ENCODE data around the gene ZFR2. TPM values are rescaled to one million over a fixed set of nuclear protein-coding genes. Genes with fewer than 3 reads are reported as not detected.
"Not testable (repeated sequence)": the region's sequence is repeated elsewhere in the genome, so short reads cannot be mapped to it uniquely, and the experiment has no call there.

The ZFR2 gene
- total RNA-seq, 1 donor from 2014 or later: 0.25 TPM

DNA sequence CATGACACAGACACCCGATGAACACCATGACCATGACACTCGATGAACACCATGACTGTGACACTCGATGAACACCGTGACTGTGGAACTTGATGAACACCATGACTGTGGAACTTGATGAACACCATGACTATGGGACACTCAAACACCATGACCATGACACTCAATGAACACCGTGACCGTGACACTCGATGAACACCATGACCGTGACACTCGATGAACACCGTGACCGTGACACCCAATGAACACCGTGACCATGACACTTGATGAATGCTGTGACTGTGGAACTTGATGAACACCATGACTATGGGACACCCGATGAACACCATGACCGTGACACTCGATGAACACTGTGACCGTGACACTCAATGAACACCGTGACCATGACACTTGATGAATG lies 31.5 kb downstream of the ZFR2 start:
- no peak for DNase-seq (ENCODE audit: low read depth)

DNA sequence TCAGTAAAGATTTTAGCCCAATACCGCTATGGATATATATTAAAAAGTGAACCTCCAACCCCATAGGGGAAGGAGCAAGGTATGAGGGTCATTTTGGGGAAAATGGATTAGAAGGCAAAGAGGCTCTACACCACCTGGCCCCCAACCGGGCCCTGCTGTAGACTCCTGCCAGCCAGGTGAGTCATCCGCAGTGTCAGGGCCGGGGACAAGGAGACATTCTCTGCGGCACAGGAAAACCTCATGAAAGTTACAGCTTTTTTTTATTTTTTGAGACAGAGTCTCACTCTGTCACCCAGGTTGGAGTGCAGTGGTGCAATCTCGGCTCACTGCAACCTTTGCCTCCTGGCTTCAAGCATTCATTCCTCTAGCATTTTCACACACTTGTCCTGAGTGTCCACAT lies 32.0 kb downstream of the ZFR2 start:
- no peak for DNase-seq (ENCODE audit: low read depth)

DNA sequence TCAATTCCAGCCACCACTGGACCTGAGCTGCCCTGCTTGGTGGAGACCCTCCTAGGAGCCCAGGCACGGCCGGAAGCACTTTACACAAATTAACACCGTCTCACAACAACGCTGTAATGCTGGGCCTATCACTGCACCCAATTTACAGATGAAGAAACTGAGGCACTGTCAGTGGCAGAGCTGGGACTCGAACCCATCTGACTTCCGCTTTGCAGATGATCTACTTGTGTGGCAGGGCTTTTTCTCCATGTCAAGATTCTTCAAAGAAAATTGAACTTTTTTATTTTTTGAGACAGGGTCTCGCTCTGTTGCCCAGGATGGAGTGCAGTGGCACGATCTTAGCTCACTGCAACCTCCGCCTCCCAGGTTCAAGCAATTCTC lies 33.8 kb downstream of the ZFR2 start:
- no peak for DNase-seq (ENCODE audit: low read depth)

DNA sequence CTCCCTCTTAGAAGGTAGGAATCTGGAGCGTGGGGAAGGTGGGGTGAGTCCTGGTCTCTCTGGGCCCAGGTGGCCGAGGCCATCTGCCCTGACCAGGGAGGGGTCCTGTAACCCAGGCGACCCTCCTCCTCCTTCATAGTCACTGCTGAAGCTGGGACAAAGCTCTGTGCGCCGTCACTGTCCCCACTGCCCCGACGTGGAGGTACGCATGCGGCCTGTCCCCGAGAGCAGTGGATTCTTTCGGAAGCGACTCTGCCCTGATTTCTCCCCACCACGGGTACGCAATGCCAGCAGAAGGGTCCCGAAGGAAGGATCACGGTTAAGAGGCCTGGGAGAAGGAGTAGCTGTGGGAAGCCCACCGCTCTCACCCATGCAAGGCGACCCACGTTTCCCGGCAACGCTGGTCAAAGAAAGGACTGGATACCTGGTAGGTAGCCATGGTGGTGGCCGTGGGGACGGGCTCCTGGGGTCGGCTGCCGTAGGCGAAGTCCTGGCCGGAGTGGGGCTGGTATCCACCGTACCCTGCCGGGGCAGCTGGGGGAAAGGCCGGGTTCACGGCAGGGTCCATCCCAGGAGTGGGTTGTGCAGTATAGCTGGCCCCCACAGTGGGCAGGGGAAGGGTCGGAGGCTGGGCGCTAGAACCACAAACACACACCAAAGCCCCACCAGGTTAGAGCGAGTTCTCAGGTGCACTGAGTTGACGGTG lies 34.3 kb downstream of the ZFR2 start:
- no peak for DNase-seq (ENCODE audit: low read depth)

DNA sequence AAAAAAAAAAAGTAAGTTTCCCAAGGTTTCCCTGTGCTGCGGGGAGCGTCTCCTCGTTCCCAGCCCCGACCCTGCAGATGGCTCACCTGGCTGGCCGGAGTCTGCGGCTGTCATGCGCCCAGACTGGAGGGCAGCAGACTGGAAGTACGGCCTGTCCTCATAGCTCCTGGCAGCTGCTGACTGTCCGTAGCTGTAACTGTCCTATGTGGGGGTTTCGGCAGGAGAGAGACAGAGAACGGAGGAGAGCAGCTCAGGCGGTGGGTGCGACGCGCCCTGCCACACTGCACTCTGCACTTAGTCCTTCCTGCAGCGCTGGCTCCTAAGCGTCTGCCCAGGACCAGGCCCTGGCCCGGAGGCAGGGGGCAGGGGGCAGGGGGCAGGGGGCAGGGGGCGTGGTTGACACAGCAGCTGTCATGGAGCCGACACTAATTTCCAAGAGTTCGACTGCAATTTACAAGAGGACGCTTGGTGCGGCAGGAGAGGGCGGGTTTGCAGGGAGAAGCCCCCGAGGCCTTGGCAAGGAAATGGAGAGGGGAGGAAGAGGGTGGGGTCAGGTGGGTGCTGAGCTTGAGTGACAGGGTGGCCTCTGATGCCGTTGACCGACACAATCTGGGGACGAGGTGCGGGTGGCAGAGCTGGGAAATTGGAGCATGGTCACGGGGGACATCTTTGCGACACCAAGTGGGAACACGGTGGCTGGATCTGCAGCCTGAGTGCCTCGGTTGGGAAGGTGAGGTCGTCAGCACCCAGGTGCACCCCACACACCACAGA lies 35.1 kb downstream of the ZFR2 start:
- no peak for DNase-seq (ENCODE audit: low read depth)

DNA sequence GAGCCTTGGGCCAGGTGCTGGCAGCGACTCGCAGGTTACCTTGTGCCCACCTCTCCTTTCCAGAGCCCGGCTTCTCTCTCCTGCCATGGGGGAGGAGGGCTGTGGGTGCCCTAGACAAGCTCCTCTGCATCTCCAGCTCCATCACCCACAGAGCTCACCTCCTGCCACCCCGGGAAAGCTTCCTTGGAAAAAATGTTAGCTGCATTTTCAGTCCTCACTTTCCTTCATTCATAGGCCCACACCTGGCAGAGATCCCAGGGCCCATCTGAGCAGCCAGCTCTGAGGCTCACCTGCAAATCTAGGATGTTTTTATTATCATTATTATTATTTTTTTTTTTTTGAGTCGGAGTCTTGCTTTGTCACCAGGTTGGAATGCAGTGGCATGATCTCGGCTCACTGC lies 36.8 kb downstream of the ZFR2 start:
- no peak for DNase-seq (ENCODE audit: low read depth)

DNA sequence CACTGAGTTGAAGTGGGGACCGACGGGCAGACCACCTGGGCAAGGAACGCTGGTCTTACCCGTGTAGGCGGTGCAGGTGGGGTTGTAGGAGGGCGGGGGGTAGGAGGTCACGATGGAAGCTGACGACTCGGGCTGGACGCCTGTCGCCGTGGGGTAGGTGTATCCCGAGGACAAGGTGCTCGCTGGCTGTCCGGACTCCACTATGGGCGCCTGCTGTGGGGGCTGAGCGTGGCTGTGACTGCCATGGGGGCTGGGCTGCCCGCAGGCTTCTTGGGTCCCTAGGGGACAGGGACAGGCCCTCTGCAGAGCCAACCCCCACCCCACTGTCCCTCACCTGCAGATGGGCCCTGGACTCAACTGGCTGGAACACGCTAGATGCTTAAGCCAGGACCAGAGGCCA lies 37.2 kb downstream of the ZFR2 start:
- no peak for DNase-seq (ENCODE audit: low read depth)

DNA sequence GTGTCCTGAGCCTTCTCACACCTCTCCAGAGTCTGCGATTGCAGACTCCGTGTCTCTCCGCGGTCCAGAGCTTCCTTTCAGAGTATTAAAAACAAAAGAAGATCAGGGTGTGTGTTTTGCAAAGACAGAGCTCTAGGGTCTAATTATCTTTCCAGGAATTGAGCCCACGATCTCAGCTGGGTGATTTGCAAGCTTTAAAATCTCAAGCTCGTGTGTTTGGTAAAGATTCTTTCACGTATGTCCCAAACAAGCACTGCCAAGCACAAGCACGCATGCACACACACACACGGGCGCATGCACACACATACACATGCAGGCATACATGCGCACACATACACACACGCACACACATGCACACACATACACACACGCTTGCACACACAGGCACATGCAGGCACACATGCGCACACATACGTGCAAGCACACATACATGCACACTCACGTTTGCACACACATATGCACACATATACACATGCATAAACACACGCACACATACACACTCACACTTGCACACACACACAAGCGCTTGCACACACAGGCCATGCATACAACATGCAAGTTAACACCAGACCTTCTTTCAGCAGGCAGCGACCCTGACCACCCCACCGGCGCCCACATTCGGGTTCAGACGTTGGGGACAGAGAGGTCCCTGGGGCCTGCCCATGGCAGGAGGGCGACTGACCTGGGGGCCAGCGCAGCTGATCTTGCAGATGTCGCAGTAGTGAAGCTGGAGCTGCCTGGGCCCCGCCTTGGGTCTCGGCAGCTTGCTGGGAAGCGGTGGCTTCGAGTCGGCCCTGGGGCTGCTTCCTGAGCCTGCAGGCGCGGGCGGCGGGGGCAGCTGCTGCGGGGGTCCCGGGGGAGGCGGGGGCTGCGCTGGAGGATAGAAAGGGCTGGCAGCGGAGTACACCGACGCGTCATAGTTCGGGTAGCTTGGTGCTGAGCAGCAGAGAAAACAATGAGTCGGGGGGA lies 37.9 kb downstream of the ZFR2 start:
- no peak for DNase-seq (ENCODE audit: low read depth)

DNA sequence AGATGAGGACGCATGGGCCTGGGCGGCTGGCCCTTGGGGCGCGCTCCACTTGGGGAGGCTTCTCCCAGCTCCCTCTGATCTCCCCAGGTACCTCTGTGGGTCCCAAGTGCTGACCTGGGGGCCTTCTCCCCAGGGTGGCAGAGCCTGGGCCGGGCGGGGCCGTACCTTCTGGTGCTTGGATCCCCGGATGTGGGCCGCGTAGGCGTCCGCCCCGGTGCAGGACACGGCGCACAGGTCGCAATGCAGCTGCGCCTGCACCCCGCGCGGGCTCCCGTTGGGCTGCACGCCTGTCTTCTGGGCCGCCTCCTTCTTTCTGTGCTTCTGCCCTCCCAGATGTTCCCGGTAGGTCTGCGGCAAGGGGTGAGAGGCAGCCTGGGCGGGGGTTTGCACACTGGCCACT lies 41.5 kb downstream of the ZFR2 start:
- DNase-seq (ENCODE audit: low read depth): no peak

DNA sequence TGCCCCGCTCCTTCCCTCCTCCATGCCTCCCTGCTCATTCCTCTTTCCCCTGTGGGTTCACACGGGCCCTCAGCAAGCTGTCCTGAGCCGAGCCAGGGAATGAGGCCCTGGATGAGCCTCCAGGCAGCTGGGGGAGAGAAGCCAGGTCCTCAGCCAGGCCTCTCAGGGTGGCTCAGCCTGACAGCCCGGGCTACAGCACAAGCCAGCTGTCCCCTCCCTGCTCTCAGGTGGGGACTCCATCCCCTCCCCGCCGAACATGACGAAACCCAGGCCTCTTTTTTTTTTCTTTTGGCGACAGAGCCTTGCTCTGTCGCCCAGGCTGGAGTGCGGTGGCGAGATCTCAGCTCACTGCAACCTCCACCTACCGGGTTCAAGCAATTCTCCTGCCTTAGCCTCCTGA lies 42.7 kb downstream of the ZFR2 start:
- DNase-seq (ENCODE audit: low read depth): no peak

DNA sequence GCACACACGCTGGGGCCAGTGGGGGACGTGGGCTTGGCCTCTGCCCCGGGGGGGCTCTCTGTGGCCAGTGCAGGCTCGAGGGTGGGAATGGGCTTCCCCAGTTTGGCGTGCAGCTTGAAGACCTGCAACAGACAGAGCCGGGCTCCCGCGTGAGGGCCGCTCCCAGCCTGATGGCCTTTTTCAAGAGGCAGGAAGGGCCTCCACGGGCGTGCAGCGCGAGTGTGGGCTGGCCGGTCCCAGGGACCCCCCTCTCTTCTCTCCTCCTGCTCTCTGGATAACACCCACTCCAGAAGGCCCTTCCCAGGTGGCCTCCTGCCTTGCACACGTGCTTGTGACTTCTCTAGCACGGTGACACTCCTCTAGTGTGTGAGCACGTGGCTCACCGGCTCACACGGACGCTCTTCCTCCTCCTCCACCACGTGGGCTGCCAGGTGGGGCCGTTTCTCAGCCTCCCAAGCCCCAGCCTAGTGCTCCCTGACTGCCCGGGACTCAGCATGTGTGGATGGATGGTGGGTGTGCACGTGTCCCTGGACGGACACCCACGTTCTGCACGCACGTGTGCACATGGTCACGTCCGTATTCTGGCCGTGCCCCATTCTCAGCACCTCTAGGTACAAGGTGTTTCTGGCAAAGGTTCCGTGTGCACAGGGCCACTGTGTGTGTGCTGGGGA lies 43.4 kb downstream of the ZFR2 start:
- DNase-seq (ENCODE audit: low read depth): no peak

DNA sequence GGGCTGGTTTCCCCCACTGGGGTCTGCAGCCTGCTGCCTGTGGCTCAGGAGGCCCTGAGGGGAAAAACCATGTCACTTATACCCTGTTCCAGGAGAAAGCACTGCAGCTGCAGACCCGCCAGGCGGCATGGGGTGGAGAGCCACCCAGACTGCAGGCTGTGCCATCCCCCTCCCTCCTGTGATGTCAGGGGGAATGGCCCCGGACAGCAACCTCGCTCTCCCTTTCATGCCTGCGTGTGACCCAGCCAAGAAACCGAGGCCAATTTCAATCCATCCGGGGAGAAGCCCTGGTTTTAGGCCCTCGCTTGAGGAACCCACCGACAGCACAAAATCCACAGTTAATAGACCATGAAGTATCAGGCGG lies 45.5 kb downstream of the ZFR2 start:
- no peak for DNase-seq (ENCODE audit: low read depth)

DNA sequence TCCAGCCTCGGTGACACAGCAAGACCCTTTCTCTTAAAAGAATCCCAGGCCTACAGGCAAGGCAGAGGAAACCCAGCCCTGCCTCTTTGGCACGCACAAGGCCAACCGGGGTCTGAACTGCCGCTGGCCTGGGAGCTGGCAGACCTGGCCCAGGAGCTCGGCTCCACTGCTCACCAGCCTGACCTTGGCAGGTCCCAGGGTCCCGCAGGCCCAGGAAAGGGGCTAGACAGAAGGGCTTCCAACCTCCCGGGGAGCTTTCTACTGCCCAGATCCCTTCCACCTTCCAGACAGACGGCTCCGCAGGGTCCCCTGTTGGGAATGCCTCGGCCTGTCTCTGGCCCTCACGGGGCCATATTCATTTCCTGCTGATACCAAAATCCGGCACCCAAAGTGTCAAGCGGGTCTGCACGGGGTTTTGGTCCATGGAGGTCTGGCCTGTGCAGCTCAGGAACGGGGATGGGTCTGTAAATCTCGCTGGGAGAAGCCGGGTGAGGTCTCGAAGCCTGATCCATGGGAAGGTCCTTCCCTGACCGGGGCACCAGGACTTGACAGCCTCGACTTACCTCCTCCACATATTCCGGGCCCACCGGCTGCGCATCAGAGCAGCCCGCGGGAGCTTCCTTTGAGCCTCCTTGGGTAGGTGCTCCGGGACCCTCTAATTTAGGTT lies 46.0 kb downstream of the ZFR2 start:
- no peak for DNase-seq (ENCODE audit: low read depth)

DNA sequence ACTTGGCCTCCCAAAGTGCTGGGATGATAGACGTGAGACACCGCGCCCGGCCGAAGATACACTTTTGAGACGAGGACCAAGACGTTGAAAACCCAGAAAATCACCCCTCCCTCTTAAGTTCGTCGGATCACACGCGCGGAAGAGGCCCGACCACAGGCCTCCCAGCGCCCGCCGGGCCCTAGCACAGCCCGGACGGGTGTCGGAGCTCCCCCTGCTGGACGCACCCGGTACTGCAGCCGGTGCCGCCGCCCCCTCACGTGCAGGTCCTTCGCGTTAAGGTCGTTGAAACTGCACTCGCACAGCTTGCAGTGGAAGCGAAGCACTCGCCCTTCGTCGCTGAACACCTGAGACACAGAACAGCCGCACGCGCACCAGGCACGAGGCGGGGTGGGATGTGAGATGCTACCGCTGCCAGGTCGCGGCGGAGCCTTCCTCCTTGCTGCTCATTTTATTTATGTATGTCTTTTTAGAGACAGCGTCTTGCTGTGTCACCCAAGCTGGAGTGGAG lies 46.9 kb downstream of the ZFR2 start:
- no peak for DNase-seq (ENCODE audit: low read depth)

DNA sequence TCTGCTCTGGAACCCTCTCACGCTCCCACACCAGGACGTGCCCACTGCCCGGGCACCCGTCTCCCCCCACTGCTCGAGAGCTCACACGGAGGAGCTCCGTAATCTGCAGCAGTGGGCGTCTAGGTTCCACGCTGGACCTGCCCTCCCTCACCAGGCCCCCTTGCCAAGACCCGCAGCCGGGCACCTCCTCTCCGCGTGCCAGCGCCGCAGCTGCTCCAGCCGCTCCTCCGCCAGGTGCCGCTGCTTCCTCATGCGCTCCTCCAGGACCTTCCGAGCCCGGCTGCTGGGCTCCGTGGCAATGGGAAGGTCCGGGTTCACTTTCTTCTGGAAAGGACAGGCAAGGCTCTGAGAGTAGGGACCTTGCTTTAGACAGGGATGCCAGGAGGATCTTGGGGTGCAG lies 47.7 kb downstream of the ZFR2 start:
- no peak for DNase-seq (ENCODE audit: low read depth)

DNA sequence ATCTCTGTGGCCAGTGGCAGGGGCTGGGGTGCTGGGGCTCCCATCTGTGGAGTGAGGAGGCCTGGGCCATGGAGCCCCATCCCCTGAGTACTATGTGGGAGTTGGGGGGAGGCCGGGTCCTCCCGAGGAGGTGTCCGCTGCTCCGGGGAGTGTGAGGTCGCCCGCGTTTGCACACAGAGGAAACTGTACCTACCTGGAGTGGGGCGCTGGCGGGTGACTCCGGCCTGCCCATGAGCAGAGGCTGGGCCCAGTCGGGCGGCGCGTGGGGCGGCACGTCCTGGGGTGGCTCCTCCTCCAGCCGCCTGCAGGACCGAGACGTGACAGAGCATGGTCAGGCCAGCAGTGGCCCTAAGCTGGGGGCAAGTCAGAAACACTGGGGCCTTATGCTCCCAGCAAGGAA lies 48.8 kb downstream of the ZFR2 start:
- no peak for DNase-seq (ENCODE audit: low read depth)

DNA sequence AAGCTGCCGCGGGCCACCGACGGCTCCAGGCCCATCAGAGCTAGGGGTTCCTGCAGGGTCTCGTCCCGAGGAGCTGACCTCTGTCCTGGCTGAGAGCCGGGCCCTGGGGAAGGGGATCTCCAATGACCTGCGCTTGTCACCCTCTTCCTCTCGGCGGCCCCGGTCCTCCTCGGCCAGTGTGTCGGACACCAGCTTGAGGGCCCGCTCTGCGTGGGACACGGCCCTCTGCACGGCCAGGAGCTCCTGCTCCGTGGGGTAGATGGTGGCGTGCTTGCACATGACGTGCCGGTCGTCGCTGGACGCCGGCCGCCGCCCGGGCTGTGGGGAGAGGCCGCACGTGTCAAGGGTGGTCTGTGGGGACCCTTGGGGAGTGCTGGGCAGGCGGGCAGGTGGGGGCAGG lies 49.9 kb downstream of the ZFR2 start:
- DNase-seq (ENCODE audit: low read depth): no peak

DNA sequence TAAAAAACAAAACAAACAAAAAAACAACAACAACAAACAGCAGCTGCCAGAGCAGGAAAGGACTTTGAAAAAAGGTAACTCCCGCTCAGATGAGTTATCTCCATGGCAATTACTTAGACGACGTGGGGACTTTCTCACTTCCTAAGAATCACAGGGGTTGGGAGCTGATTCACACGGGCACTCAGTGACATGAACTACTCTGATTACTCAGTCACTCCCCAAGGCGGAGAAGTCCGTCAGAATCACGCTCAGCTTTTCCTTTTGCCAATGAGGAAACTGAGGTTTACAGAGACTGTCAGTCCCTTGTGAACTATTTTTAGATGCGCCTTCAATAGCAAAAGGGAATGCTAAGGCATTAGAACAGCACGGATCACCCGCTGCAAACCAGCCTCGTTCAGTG lies 50.4 kb downstream of the ZFR2 start:
- peak; percentile 7 for DNase-seq (ENCODE audit: low read depth)

DNA sequence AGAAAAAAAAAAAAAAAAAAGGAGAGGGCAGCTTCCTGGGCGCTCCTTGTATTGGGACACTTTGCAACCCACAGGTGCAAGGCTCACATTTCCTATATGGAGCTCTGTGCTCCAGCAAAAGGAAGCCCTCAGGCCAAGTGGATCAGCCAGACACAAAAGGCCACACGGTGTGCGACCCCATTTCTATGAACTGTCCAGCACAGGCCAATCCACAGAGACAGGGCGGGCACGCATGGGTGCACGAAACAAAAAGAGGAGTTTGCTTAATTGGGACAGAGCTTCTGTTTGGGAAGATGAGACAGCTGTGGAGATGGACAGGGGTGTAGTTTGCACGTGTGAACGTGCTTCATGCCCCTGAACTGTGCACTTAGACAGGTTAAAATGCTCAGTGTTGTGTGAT lies 51.1 kb downstream of the ZFR2 start:
- DNase-seq (ENCODE audit: low read depth): no peak

DNA sequence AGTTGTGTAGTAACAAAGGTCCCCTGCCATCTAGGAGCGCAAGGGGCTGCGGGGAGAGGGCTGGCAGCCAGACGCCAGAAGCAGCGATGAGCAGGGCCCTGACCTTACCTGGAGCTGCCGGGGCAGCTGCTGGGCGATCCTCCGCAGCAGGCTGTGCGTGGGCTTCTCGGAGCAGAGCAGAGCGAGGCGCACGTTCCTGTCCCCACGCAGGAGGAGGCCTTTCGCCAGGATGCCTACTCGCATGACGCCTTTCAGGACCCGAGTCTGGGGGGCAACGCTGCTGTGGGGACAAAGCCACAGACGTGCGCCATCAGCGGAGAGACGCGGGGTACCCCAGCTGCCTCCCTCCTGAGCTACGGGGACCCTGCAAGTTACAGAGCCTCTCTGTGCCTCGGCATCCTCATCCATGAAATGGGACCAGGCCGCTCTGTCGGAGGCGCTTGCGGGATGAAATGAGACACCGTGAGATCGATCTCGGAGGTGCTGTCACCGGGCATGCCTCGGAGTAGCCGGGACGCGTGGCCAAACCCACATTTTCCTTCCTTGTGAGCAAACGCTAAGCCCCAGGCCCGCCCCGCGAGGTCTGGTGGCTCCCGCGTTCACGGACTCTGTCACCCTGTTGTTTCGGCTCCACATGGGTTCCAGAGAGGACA lies 52.1 kb downstream of the ZFR2 start:
- no peak for DNase-seq (ENCODE audit: low read depth)

DNA sequence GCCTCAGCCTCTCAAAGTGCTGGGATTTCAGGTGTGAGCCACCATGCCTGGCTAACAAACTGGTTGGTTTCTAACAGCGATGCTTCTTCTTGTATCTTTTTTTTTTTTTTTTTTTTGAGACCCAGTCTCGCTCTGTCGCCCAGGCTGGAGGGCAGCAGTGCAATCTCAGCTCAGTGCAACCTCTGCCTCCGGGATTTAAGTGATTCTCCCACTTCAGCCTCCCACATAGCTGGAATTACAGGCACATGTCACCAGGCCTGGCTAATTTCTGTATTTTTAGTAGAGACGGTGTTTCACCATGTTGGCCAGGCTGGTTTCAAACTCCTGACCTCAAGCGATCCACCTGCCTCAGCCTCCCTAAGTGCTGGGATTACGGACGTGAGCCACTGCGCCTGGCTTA lies 52.7 kb downstream of the ZFR2 start:
- DNase-seq (ENCODE audit: low read depth): not testable (repeated sequence)
